ENCODE measurements around the gene CD244.

DNA sequence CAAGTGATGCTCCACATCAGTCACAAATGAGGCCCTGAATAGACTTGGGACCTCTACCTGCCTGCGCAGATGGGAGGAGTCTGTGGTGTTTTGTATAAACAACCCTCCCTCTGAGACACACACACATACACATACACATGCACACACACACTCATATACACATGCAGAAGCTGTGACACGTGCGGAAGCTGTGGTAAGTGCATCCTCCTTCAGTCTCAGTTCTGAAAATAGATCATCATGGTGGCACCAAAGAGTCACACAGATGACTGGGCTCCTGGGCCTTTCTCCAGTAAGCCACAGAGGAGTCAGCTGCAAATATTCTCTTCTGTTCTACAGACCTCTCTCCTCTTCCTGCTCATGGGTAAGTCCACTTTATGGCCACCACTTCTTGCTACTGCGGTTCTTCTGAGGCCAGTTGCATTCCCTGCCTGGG, 66.7 kb downstream of the CD244 start, which contains the start of gene LY9:
- peak; percentile 50; the same call in 1 of the 2 replicates for TF ChIP-seq POLR2A (IDR thresholded peaks at IDR 0.05; ENCODE audit: low read depth, low read length)
- TF ChIP-seq POLR2AphosphoS5 (IDR thresholded peaks at IDR 0.05; ENCODE audit: low read depth, low read length): no peak

Measured in GM12892 (cell line).